ENCODE measurements around the gene SYT8. TPM values are rescaled to one million over a fixed set of nuclear protein-coding genes. Genes with fewer than 3 reads are reported as not detected.

Gene SYT8
- polyA plus RNA-seq, 1 experiment: not detected

GRCh38 chr11:1860108-1860507 is 25.3 kb downstream of the SYT8 start:
- no peak for TF ChIP-seq CTCF (IDR thresholded peaks at IDR 0.05; ENCODE audit: insufficient read depth, low read depth, low read length)
- POLR2A ChIA-PET: no interaction called here
- CTCF ChIA-PET: no interaction called here
- Histone ChIP-seq H3K36me3 (ENCODE audit: control insufficient read depth, insufficient read depth, low read length) (no peaks in the 10 kb centered on the region), H3K4me3 (ENCODE audit: low read depth, low read length) (no peak overlapping the region), H3K27me3 (ENCODE audit: control insufficient read depth, insufficient read depth, low read length) (peaks cover 2% of the 10 kb centered on the region)
- DNase-seq (ENCODE audit: low read depth): no peak

- ChIA-PET POLR2A (no interaction called here), CTCF (interaction anchor here (0.8 to 1.9 kb wide), 3 partner anchors 15 to 29 kb away, joined by 3 to 5 read pairs (median 4); no protein-coding TSS in a partner anchor)
- Histone ChIP-seq H3K4me3 (ENCODE audit: low read depth, low read length) (no peak overlapping the region), H3K36me3 (ENCODE audit: control insufficient read depth, insufficient read depth, low read length) (no peaks in the 10 kb centered on the region), H3K27me3 (ENCODE audit: control insufficient read depth, insufficient read depth, low read length) (peaks cover 2% of the 10 kb centered on the region)
- no peak for TF ChIP-seq CTCF (IDR thresholded peaks at IDR 0.05; ENCODE audit: insufficient read depth, low read depth, low read length)
- DNase-seq (ENCODE audit: low read depth): no peak
These were observed 26.9 kb downstream of the SYT8 start for GRCh38 chr11:1861435-1862411.

GRCh38 chr11:1862588-1863351 is 28.0 kb downstream of the SYT8 start:
- Histone ChIP-seq H3K4me3 (ENCODE audit: low read depth, low read length) (no peak overlapping the region), H3K27me3 (ENCODE audit: control insufficient read depth, insufficient read depth, low read length) (peaks cover 2% of the 10 kb centered on the region), H3K36me3 (ENCODE audit: control insufficient read depth, insufficient read depth, low read length) (no peaks in the 10 kb centered on the region)
- ChIA-PET CTCF (interaction anchor here (0.8 to 1.9 kb wide), 5 partner anchors 16 to 288 kb away, joined by 3 to 9 read pairs (median 4); no protein-coding TSS in a partner anchor), POLR2A (no interaction called here)
- no peak for DNase-seq (ENCODE audit: low read depth)
- TF ChIP-seq CTCF (IDR thresholded peaks at IDR 0.05; ENCODE audit: insufficient read depth, low read depth, low read length): no peak

GRCh38 chr11:1863352-1864216 is 28.8 kb downstream of the SYT8 start:
- DNase-seq (ENCODE audit: low read depth): peak; percentile 35
- Histone ChIP-seq H3K4me3 (ENCODE audit: low read depth, low read length) (no peak overlapping the region), H3K27me3 (ENCODE audit: control insufficient read depth, insufficient read depth, low read length) (peaks cover 2% of the 10 kb centered on the region), H3K36me3 (ENCODE audit: control insufficient read depth, insufficient read depth, low read length) (no peaks in the 10 kb centered on the region)
- CTCF ChIA-PET: interaction anchor here (1.1 to 1.9 kb wide), 3 partner anchors 31 to 287 kb away, joined by 3 to 9 read pairs (median 5); no protein-coding TSS in a partner anchor
- POLR2A ChIA-PET: no interaction called here
- TF ChIP-seq CTCF (IDR thresholded peaks at IDR 0.05; ENCODE audit: insufficient read depth, low read depth, low read length): no peak

Data from BJ (cell line).